ENCODE data around the gene SLC26A8.
"Not testable (repeated sequence)": the region's sequence is repeated elsewhere in the genome, so short reads cannot be mapped to it uniquely, and the experiment has no call there.

SLC26A8 gene

GRCh38 chr6:35936681-35937359, 87.6 kb downstream of the SLC26A8 start:
- DNase-seq = no peak

DNA sequence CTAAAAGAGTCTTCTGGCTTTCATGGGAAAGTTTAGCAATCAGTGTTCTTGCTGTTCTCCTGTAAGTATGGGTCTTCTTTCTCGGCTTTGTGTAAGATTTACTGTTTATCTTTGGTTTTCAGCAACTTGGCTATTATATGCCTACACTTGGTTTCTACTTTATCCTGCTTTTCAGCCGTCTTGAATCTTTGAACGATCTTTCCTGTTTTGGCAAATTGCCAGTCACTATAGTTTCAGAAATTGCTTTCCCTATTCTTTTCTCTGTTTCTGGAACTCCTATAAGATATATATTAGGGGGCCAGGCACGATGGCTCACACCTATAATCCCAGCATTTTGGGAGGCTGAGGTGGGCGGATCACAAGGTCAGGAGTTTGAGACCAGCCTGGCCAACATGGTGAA, 89.0 kb downstream of the SLC26A8 start:
- no peak for DNase-seq

- DNase-seq = no peak
Measured at GRCh38 chr6:35933844-35934243, 90.6 kb downstream of the SLC26A8 start.

- DNase-seq = not testable (repeated sequence)
Measured at GRCh38 chr6:35931873-35932272, 92.6 kb downstream of the SLC26A8 start.

- no peak for DNase-seq
Measured at GRCh38 chr6:35931120-35931561, 93.3 kb downstream of the SLC26A8 start.

DNA sequence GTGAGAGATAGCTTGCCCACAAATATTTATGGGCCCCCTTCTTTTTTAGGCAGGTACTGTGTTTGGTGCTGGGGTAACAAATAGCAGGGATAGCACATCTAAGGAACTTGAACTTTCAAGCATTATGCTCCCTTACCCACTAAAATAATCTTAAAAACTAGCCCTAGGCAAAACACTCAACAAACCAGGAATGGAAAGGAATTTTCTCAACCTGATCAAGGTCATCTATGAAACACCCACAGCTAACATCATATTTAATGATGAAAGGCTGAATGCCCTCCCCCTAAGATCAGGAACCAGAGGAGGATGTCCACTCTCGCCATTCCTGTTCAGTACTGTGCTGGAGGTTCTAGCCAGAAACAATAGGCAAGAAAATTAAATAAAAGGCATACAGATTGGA, 94.8 kb downstream of the SLC26A8 start:
- no peak for DNase-seq

DNA sequence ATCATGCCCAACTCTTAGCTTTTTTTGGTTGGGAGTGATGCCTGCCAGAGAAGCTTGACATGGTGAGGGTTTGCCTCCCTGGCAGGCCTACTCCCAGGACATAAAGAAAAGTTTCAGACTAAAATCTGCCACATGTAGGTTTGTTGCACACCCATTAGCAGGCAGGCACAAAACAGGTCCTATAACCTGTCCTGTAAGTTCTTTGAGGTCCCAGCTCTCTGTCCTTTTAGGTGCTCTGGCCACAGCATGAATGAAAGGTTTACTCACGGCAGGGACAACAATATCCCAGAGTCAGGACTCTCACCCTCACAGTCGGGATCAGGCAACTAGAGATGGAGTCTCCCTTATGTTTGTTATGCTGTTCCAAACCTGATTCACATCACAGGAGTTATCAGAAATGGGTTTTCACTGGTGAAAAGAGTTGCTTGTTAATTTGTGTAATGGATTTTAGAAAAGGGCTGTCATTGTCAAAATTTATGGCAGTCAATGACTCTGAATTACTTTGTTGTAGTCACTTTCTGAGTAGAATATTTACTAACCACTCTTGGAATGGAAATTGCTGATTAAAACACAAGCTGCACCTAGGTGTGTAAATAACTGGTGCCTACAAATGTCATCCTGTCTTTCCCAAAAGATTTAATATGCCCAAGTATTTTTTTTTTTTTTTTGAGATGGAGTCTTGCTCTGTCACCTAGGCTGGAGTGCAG, 97.8 kb downstream of the SLC26A8 start:
- no peak for DNase-seq

GRCh38 chr6:35925961-35926360, 98.5 kb downstream of the SLC26A8 start:
- no peak for DNase-seq

- DNase-seq = no peak
Measured at GRCh38 chr6:35924146-35924545, 100.3 kb downstream of the SLC26A8 start.

DNA sequence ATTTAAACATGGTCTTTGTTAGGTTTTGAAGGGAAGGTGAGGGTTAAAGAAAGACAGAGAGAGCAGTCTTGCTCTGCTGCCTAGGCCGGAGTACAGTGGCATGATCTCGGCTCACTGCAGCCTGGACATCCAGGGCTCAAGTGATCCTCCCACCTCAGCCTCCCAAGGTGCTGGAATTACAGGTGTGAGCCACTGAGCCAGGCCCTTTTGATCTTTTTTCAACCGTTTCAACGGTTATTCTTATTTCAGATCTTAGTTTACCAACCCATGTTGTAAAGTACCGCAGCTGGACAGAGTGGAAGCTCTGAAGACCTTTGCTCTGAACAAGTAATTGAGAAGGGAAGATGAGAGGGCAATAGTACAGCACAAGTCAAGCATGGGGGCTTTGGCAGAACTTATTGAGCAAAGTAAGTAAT, 102.3 kb downstream of the SLC26A8 start:
- no peak for DNase-seq

GRCh38 chr6:35920793-35921732, 103.4 kb downstream of the SLC26A8 start, which contains the start of gene SRPK1:
Gene SRPK1 (minus strand): TSS chr6:35921098. CDS start chr6:35921056, 42 bp downstream.
- DNase-seq = peak; percentile 87

DNA sequence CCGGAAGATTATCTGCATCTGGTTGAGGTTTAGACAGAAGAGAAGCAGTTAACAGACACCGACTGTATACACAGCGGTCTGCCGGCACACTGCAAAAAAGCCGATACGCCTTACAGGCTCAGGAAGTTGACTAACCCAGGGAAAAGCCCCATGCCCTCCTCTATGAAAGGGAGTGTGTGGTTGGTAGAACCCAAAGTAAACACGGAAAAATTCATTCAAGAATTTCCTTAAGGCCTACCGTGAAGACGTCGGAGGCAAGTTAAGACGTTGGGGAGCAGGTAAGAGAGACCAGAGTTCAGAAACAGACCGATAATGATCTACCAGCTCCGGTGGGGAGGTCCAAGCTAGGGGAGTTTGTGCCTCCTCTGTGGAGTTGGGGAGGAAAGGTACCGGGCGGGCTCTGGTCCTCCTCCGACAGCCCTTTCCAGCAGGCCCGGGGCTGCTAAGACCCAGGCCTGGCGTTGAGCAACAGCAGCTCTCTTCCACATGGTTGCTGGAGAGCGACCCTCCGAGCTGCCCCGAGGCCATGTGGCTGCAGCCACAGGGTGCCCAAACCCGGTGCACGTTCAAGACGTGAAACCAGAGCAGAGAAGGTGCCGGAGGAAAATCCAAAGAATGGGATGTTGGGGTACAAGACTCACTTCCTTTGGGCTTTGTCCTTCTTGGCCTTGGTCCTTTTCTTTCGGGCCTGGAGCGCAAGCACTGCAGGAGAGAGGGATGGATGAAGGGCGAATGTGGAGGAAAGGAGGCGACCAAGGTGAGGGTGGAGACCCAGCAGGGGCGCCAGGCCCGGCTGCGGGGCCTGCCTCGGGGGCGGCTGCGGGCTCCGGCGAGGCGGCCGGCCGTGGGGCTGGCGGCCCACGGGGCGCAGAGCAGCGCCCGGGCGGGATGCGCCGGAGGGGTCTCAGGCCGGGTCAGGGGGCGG, 104.4 kb downstream of the SLC26A8 start:
- no peak for DNase-seq

DNA sequence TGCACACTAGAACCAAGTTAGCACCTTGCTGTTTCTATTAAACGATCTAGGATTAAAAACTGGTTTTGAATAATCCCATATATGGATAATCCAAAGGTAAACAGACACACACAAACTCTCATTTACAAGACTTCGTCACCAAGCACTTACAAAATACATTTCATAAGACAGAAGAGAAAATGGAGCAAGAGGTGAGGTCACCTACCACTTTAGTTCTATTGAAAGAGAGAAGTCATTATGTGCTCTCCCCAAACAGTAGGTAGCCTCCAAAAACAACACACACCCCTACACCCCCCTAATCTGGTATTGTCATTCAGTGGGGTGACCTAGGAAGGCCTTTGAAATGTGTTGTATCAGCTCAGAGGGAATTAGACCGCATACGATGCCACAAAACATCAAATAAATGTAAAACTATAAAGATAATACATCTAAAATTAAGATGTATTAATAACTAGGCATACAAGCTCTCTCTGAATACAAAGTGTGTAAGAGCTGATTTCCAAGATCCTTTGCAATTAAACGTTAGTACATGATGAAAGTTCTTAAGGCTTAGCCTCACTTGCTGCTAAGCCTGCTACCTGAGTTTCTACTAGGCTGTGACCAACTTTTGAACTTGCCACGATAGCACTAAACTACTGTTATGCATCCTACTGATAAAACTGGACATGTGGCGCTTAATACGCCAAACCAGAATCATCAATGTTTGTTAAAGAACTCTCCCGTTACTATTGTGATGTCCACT, 105.2 kb downstream of the SLC26A8 start:
- DNase-seq = no peak

- DNase-seq = not testable (repeated sequence)
Measured at GRCh38 chr6:35916893-35917292, 107.5 kb downstream of the SLC26A8 start.

- no peak for DNase-seq
Measured at GRCh38 chr6:35916056-35916455, 108.4 kb downstream of the SLC26A8 start.

DNA sequence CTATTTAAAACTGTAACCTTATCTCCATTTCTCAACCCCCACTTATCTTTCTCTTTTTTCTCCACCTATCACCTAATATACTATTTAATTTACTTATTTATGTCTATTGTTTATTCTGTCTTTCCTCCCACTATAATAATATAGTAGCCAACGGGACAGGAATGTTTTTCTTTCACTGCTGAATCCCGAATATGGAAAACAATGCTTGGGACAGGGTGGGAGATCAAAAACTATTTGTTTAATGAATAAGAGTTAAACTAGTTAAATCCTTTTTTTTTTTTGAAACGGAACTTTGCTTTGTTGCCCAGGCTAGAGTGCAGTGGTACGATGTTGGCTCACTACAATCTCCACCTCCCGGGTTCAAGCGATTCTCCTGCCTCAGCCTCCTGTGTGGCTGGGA, 109.9 kb downstream of the SLC26A8 start:
- no peak for DNase-seq

DNA sequence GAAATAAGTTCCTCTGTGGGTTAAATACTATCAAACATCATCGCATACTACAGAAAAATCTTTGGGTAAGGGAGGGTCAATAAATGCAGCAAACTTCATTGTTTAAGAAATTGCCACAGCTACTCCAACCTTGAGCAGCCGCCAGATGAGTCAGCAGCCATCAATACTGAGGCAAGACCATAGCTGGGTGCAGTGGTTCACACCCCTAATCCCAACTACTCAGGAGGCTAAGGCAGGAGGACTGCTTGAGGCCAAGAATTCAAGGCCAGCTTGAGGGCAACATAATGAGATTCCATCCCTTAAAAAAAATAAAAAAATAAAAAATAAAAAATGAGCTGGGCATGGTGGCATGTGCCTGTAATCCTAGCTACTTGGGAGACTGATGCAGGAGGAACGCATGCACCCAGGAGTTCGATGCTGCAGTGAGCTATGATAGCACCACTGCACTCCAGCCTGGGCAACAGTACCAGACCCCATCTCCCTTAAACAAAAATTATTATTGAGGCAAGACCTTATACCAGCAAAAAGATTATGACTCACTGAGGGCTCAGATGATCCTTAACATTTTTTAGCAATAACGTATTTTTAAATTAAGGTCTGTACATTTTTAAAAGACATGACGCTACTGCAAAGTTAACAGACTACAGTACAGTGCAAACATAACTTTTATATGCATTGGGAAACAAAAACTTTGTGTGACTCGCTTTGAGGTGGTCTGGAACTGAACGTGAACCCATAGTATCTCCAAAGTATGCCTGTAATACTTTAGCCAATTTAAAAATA, 112.4 kb downstream of the SLC26A8 start:
- DNase-seq = no peak

GRCh38 chr6:35909571-35909970, 114.9 kb downstream of the SLC26A8 start:
- not testable (repeated sequence) for DNase-seq

- not testable (repeated sequence) for DNase-seq
Measured at GRCh38 chr6:35908753-35909401, 115.6 kb downstream of the SLC26A8 start.

GRCh38 chr6:35907750-35908149, 116.7 kb downstream of the SLC26A8 start:
- DNase-seq = no peak

All from GDM1 (cell line).